Skin epidermis (tissue), 12 donors: ENCODE measurements around the gene CCDC192.
"Not testable (repeated sequence)": the region's sequence is repeated elsewhere in the genome, so short reads cannot be mapped to it uniquely, and the experiment has no call there.

Experiments
- H3K27ac ChIP-seq, 21 experiments: fragments of 200-600 bp; sonication (generic) in 11 of 21; one replicate each; pipeline ENCODE4 v1.5.0; 2020; ENCODE audit warnings: mild to moderate bottlenecking in 3 of 21, inconsistent platforms in 2 of 21, moderate library complexity in 2 of 21
- H3K4me3 ChIP-seq, 7 experiments: fragments of 200-600 bp; sonication (generic) in 2 of 7; one replicate each; pipeline ENCODE4 v1.5.0; 2020; ENCODE audit warnings: inconsistent platforms in 2 of 7, mild to moderate bottlenecking in 2 of 7, moderate library complexity in 1 of 7

Gene CCDC192

DNA sequence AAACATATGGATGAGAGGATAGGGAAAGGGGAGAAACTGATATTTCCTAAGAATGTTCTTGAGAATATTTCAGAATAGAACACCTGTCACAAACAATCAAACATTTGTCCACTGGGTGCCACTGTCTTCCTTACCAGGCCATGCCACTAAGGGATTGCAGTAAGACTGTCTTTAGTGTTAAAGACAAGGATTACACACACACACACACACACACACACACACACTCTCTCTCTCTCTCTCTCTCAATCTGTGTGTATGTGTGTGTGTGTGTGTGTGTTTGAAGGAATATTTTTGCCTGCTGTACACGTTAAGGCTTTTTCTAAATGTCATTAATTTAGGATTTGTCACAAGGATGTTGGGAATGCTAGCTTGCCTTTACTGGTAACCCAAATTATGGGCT, 54.4 kb downstream of the CCDC192 start:
- Histone ChIP-seq H3K27ac (no peak overlapping the region), H3K4me3 (no peak overlapping the region)

DNA sequence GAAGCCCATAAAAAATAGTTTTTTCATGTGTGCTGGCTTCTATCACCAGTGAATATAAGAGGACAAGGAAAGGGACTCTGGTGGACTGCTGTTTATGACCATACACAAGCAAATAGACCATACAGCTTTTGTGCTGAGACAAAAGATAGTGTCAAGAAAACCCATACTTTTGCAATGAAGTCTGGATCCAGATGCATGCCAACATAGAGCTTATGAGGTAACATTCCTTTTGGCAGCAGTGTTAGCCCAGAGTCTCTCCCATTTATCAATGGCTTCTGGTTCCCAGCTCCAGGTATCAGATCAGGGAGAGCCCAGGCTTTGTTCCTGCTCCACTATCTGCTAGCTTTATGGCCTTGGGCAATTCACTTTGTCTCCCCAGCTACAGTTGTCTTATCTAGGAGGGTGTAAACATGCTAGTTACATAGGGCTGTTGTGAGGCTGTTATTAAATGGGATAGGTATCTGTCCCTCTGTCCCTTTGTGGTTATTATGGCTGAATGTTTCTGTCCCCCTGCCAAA, 55.6 kb downstream of the CCDC192 start:
- Histone ChIP-seq H3K4me3 (no peak overlapping the region), H3K27ac (no peak overlapping the region)

GRCh38 chr5:127761869-127762268, 58.7 kb downstream of the CCDC192 start:
- H3K4me3 ChIP-seq: no peak overlapping the region
- no peak overlapping the region for H3K27ac ChIP-seq

- Histone ChIP-seq H3K27ac (no peak overlapping the region), H3K4me3 (no peak overlapping the region)
These were observed 59.2 kb downstream of the CCDC192 start for GRCh38 chr5:127762412-127762811.

GRCh38 chr5:127766676-127767335, 63.6 kb downstream of the CCDC192 start:
- no peak overlapping the region for H3K4me3 ChIP-seq
- H3K27ac ChIP-seq: no peak overlapping the region

DNA sequence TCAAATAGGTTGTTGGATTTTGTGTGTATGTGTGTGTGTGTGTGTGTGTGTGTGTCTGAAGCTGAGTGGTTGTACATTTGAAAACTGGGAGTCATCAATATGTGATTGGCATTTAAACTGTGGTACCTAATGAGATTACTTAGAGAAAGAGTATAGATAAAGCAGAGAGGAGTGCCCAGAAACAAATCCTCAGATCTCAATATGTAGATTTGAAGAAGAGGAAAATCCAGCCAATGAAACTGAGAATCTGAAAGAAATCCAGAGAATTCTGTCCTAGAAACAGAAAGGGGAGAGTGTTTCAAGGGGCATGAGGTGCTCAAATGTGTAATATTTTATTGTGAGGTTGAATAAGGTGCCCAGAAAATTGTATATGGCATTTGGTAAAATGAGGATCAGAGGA, 66.2 kb downstream of the CCDC192 start:
- Histone ChIP-seq H3K27ac (no peak overlapping the region), H3K4me3 (no peak overlapping the region)

GRCh38 chr5:127770272-127770671, 67.1 kb downstream of the CCDC192 start:
- Histone ChIP-seq H3K4me3 (no peak overlapping the region), H3K27ac (no peak overlapping the region)

- H3K27ac ChIP-seq: no peak overlapping the region
- H3K4me3 ChIP-seq: no peak overlapping the region
These were observed 69.3 kb downstream of the CCDC192 start for GRCh38 chr5:127772531-127772930.

DNA sequence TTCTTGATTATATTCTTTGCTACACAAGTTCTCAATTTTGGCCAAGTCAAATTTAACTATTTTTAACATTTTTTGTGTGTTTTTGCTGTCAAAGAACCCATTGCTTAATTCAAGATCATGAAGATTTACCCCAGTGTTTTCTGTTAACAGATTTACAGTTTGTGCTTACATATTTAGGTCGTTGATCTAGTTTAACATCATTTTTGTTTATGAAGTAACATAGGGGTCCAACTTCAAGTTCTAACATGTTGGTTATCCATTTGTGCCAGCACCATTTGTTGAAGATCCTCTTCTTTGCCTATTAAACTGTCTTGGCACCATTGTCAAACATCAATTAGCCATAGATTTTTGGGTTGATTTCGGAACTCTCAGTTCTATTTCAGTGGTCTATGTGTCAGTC, 71.0 kb downstream of the CCDC192 start:
- no peak overlapping the region for H3K4me3 ChIP-seq
- no peak overlapping the region for H3K27ac ChIP-seq

DNA sequence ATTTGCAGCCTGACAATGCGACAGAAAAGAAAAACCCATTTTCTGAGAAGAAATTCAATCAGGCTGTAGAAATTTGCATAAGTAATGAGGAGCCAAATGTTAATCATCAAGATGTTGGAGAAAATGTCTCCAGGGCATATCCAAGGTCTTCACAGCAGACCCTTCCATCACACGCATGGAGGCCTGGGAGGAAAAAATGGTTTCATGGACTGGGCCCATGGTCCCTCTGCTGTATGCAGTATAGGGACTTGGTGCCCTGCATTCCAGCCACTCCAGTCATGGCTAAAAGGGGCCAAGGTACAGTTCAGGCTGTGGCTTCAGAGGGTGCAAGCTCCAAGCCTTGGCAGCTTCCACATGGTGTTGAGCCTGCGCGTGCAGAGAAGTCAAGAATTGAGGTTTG, 73.3 kb downstream of the CCDC192 start:
- H3K27ac ChIP-seq: no peak overlapping the region
- H3K4me3 ChIP-seq: no peak overlapping the region

- no peak overlapping the region for H3K27ac ChIP-seq
These were observed 74.8 kb downstream of the CCDC192 start for GRCh38 chr5:127777957-127778356.

DNA sequence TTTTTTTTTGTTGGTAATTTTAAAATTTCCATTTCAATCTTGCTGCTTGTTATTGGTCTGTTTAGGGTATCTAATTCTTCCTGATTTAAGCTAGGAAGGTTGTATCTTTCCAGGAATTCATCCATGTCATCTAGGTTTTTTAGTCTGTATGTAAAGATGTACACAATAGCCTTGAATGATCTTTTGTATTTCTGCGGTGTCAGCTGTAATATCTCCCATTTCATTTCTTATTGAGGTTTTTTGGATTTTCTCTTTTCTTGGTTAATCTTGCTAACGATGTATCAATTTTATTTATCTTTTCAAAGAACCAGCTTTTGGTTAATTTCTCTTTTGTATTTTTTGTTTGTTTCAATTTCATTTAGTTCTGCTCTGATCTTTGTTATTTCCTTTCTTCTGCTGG, 79.3 kb downstream of the CCDC192 start:
- not testable (repeated sequence) for H3K27ac ChIP-seq

More at GRCh38 chr5:127777957-127778356, 74.8 kb downstream of the CCDC192 start:
- no peak overlapping the region for H3K4me3 ChIP-seq

DNA sequence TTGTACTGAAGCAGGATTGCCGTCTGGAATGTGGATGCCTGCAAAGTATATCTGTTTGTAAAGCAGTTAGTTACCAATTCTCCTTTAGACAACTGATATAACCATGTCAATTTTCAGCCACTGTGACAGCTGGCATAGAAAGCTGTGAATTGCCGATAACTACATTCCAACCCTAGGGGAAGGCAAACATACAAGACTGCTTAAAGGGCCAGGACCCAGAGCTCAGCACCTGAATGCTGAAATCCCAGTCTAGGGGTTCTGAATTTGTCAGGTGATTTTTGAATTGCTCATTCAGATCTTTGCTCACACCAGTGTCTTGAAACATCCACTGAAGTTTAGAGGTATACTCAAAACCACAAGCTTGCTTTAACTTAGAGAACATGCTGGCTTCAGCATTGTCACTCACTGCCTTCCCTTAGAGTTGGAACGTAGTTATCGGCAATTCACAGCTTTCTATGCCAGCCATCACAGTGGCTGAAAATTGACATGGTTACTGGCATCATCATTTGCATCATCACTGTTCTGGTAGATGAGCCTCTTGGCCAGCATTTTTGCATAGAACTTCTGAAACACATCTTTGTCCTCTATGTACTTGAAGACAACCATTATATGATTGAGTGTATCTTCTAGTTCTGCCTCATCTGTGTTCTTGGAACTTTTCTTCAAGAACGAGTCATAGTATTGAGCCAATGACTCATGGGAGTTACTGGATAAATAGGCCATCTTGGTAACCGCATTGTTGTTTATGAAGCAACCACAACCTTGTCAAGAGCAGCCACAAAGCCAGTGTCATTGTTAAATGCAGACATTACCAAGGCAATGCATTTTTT, 82.1 kb downstream of the CCDC192 start:
- no peak overlapping the region for H3K27ac ChIP-seq
- H3K4me3 ChIP-seq: no peak overlapping the region

More for the DNA sequence above, 79.3 kb downstream of the CCDC192 start:
- H3K4me3 ChIP-seq: not testable (repeated sequence)

GRCh38 chr5:127791439-127791838, 88.2 kb downstream of the CCDC192 start:
- Histone ChIP-seq H3K27ac (no peak overlapping the region), H3K4me3 (no peak overlapping the region)

DNA sequence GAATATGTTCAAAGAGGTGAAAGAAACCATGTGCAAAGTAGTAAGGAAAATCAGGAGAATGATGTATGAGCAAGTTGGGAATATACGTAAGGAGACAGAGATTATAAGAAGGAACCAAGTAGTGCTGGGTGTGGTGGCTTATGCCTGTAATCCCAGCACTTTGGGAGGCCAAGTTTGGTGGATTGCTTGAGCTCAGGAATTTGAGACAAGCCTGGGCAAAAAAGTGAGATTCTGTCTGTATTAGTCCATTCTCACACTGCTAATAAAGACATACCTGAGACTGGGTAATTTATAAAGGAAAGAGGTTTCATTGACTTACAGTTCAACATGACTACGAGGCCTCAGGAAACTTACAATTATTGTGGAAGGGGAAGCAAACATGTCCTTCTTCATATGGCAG, 88.7 kb downstream of the CCDC192 start:
- not testable (repeated sequence) for H3K4me3 ChIP-seq, H3K27ac ChIP-seq

DNA sequence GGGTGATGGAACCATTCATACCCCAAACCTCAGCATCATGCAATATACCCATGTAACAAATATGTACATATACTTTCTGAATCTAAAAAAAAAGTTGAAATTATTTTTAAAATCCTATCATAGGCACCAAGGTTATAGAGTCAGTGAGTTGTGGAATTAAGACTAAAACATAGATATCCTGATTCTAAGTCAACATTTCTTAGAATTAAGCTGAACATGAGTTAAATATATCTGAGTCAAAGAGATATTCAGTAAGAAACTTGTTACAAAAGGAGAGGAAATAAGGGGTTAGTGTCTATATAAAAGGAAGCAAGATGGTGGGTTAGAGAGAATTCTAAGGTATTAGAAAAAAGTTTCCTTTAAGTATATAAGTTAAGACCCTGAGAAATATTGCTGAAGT, 89.9 kb downstream of the CCDC192 start:
- no peak overlapping the region for H3K4me3 ChIP-seq
- no peak overlapping the region for H3K27ac ChIP-seq

DNA sequence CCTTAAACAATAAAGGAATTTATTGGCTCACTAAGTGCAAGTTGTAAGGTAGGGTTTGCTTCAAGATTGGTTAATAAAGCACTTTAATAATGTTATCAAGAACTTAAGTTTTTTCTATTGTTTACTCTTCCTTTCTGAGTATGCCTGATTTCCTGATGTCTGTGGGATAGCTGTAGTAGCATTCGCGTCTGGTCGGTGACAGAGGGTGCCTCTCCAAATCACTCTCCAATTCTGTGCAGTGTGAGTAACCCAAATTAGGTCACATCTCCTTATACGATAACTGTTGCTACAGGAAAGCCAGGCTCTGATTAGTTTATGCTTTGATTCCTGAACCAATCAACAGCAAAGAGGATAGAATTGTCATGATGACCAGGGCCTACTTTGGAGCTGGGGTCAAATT, 90.7 kb downstream of the CCDC192 start:
- no peak overlapping the region for H3K4me3 ChIP-seq
- H3K27ac ChIP-seq: no peak overlapping the region

GRCh38 chr5:127796211-127796610, 93.0 kb downstream of the CCDC192 start:
- Histone ChIP-seq H3K4me3 (no peak overlapping the region), H3K27ac (no peak overlapping the region)

GRCh38 chr5:127799293-127799905, 96.2 kb downstream of the CCDC192 start:
- Histone ChIP-seq H3K27ac (no peak overlapping the region), H3K4me3 (no peak overlapping the region)

DNA sequence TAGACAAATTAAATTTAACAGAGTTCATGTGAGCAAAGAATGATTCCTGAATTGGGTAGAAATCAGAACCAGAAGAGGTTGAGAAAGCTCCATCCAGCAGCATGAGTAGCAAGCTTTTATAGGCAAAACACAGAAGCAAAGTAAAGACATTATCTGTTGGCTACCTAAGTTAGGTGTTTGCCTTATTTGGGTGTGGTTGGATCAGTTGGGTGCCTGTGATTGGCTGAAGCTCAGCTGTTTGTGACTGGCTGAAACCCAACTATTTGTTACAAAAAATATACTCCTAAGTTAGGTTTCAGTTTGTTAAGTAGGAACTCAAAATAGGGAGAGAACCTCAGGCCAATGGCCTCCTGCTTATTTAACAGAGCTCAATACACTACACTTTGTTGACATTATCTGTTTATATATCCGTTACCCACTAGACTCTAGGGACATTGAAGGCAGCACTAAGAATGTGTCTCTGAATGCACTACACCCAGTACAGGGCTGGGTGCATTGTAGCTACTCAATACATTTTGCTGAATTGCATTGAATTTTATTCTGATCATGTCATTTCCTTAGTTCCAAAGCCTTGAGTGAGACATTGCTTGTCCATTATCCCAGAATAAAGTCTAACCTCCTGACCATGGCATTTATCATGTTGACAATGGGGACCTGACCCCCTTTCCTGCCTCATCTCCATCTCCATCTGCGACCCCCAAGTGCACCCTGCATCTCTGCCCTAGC, 98.7 kb downstream of the CCDC192 start:
- Histone ChIP-seq H3K4me3 (no peak overlapping the region), H3K27ac (no peak overlapping the region)
